Peyer's patch (tissue), 4 donors: ENCODE data around the gene P2RY1.

Experiments used
- CTCF ChIP-seq, 6 experiments: fragments of 450-650 bp in 4 of 6; fragments of 200-600 bp in 2 of 6; sonication (generic) in 1 of 6; IDR thresholded peaks; one replicate each; pipeline ENCODE4 v1.5.1; 2017 to 2019; ENCODE audit warnings: antibody characterized with exemption in 6 of 6, mild to moderate bottlenecking in 3 of 6, moderate library complexity in 1 of 6
- POLR2A ChIP-seq, 2 donors: fragments of 450-650 bp; IDR thresholded peaks; one replicate each; pipeline ENCODE4 v1.5.1; 2017; ENCODE audit warnings: antibody characterized with exemption in 2 of 2, mild to moderate bottlenecking in 2 of 2, moderate library complexity in 2 of 2

GRCh38 chr3:152828075-152828840 is 6.7 kb upstream of the P2RY1 start:
- TF ChIP-seq CTCF (IDR thresholded peaks at IDR 0.05) (no peak), POLR2A (IDR thresholded peaks at IDR 0.05) (no peak)
